RPMI7951 (cell line): ENCODE results near the gene MVP. TPM values are rescaled to one million over a fixed set of nuclear protein-coding genes. Genes with fewer than 3 reads are reported as not detected.
"Not testable (repeated sequence)": the region's sequence is repeated elsewhere in the genome, so short reads cannot be mapped to it uniquely, and the experiment has no call there.

Source experiments
- DNase-seq: peaks from one replicate; pipeline ENCODE4 v3.0.0-alpha.2; 2012; ENCODE audit warnings: low read depth
- total RNA-seq: library from RNA; depleted of rRNA; stranded (reverse); fragments of >200 nt; shearing (Covaris generic); gene quantifications from 2 replicates; pipeline ENCODE4 v1.2.3, GENCODE V29; 2014; rRNA removed

MVP gene
- total RNA-seq, result 140 and 141 TPM in 2 replicates

DNA sequence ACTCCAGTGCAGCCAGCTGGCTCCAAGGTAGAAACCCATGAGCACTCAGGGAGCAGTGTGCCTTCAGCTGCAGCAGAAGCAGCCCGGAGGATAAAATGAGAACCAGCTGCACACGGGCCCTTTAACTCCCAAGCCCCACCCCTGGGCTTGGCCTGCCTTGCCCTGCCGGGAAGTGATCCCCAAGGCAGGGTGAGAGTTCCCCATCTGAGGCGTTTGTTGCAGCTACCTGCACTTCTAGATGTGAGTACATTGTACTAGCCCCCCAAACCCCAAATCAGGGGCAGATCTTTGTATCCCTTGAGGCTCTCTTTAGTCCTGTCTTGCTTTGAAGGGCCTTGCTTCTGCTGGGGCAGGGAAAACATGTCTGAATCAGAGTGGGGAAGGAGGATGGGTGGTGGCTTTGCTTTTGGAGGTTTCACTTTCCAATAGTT is at the start of gene MVP:
TSS of gene MVP (plus strand) at position 192 of the 431 bp plus-strand sequence. CDS start 10,088 bp downstream, outside the sequence.
- peak; percentile 73 for DNase-seq

DNA sequence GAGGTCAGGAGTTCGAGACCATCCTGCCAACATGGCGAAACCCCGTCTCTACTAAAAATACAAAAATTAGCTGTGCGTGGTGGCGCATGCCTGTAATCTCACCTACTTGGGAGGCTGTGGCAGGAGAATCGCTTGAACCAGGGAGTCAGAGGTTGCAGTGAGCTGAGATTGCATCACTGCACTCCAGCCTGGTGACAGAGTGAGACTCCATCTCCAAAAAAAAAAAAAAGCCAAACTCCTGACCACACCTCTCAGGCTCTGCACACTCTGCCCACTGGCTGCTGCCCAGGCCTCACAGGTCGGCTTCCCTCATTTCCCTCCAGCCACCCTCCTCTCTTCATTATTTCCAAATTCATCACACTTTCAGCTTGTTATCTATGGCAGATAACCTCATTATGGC is 47.9 kb upstream of the MVP start:
- DNase-seq, result not testable (repeated sequence)

DNA sequence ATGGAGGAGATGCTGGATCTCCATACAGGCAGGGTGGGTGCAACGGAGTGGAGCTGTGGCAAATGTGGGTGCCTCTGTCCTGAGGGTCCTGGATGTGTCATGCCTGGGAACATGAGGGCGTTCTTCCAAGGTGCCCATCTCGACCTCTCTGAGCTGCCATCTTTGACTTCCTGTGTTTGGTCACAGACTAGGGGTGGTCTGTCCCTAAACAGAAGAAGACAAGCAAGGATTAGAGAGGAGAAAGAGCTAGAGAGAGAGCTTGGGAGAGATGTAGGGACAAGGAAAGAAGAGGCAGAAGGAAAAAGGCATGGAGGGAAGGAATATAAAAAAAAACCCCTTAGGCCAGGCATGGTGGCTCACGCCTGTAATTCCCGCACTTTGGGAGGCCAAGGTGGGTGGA is 45.5 kb upstream of the MVP start:
- DNase-seq, result no peak

DNA sequence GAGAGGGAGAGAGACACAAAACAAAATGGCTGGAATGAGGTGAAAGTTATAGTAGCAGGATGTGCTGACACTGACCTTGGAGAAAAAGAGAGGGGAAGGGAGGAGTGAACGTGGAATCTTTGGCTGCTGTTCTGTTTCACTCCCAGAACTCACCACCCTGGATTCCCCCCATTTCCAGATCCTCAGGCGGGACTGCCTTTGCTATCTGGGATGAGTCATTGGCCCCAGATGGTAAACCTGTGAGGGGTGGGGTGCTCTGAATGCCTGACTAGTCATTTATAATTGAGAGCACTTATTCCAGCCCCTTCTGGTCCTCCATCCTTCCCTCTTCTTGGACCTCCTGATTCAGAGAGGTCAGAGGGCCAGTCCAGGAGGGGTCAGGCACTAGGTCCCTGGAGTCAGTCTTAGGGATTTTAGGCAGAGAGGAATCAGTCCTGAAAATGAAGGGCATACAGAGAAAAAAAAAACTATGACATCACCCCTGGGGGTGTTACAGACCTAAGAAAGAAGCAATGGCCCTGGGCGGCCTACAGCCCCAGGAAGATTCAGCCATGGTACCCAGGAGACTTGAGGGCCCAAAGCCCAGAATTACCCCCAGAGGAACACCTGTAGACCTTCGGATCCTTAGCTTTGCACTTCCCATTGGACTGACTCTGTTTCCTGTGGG is 44.4 kb upstream of the MVP start:
- DNase-seq, result peak; percentile 78

- no peak for DNase-seq
Measured at GRCh38 chr16:29777576-29778350, 42.5 kb upstream of the MVP start, which contains the start of gene ZG16. Gene ZG16 (plus strand): TSS chr16:29778256. CDS start chr16:29779267, 1,011 bp downstream.

DNA sequence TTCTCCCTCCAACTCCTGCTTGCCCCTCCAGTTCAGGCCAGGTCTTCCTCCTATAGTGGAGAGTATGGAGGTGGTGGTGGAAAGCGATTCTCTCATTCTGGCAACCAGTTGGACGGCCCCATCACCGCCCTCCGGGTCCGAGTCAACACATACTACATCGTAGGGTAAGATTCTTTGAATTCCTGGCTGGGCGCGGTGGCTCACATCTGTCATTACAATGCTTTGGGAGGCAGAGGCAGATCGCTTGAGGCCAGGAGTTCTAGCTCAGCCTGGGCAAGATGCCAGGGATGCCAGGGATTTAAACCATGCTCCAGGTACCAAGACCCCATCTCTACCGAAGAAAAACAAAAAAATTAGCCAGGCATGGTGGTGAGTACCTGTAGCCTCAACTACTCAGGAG is 40.8 kb upstream of the MVP start:
- DNase-seq, result peak; percentile 55

DNA sequence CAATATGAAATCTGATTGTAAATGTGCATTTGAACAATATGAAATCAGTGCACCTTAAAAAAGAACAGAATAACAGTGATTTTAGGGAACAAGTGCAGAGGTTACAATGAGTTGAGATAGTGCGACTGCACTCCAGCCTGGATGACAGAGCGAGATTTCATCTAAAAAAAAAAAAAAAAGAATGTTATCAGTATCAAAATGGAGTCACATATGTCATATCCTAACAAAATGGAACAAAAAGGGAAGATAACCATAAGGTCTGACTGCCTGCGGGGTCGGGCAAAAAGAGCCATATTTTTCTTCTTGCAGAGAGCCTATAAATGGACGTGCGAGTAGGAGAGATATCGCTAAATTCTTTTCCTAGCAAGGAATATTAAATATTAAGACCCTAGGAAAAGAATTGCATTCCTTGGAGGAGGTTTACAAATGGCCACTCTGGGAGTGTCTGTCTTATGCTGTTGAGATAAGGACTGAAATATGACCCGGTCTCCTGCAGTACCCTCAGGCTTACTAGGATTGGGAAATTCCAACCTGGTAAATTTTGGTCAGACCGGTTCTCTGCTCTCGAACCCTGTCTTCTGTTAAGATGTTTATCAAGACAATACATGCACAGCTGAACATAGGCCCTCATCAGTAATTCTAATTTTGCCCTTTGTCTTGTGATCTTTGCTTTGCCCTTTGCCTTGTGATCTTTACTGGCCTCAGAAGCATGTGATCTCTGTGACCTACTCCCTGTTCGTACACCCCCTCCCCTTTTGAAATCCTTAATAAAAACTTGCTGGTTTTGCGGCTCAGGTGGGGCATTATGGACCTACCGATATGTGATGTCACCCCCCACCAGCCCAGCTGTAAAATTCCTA is 36.9 kb upstream of the MVP start:
- not testable (repeated sequence) for DNase-seq

- DNase-seq, result no peak
Measured at GRCh38 chr16:29784157-29784556, 36.1 kb upstream of the MVP start.

DNA sequence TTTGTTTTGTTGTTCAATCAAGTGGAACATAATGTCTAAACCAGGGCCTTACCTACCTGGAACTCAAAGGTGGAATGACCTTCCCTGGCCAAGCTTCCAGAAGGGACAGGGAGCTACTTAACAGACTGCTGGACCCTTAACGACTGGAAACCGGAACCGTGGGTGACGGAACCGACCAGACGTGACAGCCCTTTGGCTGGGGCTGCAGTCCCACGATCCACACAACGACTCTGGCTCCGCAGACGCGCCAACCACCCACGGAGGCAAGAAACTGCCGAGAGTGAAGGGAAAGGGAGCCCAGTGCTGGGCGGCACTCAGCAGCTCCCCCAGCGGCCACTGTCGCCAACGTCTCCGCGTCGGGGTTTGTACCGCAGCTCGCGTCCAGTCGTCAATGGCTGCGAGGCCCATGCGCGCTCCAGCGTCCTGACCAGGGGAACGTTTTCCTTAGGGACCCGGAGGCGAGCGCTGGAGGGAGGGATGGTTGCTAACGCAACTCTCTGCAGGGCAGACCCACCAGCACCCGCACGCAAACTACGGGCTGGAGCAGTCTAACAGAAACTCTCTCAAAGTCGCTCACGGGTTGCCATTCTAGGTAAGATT is 35.3 kb upstream of the MVP start:
- peak; percentile 65 for DNase-seq

DNA sequence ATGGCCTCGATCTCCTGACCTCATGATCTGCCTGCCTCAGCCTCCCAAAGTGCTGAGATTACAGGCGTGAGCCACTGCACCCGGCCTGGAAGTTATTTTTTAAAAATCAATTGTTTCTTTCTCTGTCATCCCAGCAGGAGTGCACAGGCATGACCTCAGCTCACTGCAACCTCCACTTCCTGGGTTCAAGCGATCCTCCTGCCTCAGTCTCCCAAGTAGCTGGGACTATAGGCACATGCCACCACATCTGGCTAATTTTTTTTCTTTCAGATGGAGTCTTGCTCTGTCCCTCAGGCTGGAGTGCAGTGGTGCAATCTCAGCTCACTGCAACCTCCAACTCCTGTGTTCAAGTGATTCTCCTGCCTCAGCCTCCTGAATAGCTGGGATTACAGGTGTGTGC is 33.1 kb upstream of the MVP start:
- not testable (repeated sequence) for DNase-seq

DNA sequence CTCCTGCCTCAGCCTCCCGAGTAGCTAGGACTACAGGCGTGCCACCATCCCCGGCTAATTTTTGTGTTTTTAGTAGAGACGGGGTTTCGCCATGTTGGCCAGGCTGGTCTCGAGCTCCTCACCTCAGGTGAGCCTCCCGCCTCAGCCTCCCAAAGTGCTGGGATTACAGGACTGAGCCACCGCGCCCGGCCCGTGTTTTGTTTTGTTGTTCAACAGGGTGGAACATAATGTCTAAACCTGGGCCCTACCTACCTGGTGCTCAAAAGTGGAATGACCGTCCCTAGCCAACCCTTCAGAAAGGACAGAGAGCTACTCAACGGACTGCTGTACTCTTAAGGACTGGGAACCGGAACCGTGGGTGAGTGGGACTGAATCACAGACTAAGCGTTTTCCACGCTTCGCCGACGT is 30.5 kb upstream of the MVP start:
- no peak for DNase-seq

DNA sequence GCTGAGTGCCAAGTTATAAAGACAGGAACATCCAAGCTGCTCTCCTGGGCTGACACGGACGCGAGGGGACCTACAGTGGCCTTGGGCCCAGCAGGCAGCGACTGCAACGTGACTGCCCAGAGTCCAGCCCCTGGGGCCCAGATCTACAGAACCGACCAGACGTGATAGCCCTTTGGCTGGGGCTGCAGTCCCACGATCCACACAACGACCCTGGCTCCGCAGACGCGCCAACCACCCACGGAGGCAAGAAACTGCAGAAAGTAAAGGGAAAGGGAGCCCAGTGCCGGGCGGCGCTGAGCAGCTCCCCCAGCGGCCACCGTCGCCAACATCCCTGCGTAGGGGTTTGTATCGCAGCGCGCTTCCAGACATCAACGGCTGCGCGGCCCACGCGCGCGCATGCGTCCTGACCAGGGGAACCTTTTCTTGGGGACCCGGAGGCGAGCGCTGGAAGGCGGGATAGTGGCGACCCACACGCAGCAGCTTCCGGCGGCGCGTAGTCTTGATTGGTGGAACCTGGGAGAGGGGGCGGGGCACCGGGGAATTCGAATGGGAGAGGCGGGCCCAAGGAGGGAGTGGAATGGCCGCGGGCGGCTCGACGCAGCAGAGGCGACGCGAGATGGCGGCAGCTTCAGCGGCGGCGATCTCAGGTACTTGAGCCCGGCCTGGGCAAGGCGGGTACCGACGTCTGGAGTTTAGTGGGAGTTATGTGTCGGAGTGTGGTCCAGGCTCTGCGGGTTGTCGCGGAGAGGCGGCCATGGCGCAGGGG is 29.9 kb upstream of the MVP start, which contains the start of gene KIF22:
TSS of gene KIF22 (plus strand) at position 569 of the 766 bp plus-strand sequence. CDS start at position 578, 9 bp downstream.
- DNase-seq, result peak; percentile 97

GRCh38 chr16:29790949-29791844 is 29.1 kb upstream of the MVP start:
- no peak for DNase-seq

DNA sequence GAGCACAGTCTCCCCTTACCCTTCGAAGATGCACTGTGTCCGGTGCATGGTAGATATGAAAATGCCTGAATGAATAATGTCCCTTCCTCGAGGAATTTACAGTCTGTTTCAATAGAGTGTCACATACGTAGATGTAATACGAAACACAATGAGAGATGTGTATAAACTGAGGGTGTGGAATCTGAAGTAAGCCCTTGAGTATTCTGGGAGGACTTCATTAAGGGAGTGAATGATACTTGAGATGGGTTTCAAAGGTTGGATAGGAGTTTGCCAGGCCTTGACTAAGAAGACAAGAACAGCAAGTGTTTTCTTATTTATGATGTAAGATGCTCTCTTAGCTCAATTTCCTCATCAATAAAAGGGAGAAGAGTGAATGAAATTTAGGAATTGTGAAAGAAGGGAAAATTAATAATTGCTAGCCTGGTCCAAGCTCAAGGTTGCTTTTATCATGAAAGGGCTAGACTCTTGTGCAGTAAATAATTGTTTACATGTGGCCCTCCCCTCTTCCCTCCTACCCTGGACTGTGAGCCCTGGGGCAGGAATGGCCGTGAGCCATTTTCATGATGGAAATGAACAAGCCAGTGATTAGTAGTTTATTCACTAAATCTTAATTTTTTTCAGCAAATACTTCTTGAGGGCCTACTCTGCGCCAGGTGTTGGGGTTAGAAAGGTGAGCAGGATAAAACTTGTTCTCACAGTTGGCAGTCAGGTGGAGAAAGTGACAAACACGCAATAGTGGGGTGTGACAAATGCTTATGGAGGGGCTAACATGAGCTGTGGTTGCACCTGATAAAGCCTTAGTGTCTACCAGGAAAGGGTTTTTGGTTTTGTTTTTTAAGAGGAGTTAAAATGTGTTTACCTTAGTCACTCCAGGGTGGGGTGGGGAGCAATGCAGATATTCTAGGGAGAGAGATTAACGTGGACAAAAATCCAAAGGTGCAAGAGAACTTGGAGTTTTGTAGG is 28.1 kb upstream of the MVP start:
- no peak for DNase-seq

- not testable (repeated sequence) for DNase-seq
Measured at GRCh38 chr16:29793153-29793552, 27.1 kb upstream of the MVP start.

GRCh38 chr16:29794231-29794710 is 26.0 kb upstream of the MVP start:
- DNase-seq, result no peak

GRCh38 chr16:29802416-29802935 is 17.8 kb upstream of the MVP start:
- no peak for DNase-seq

GRCh38 chr16:29804020-29804419 is 16.2 kb upstream of the MVP start:
- DNase-seq, result no peak
